Measurements from ENCODE around the gene FAM120A. TPM values are rescaled to one million over a fixed set of nuclear protein-coding genes. Genes with fewer than 3 reads are reported as not detected.
A peak's percentile ranks its signal among the peaks of the same experiment; 100 is the strongest.

The FAM120A gene
- total RNA-seq, 1 donor from 2014 or later, result 59.3 TPM

DNA sequence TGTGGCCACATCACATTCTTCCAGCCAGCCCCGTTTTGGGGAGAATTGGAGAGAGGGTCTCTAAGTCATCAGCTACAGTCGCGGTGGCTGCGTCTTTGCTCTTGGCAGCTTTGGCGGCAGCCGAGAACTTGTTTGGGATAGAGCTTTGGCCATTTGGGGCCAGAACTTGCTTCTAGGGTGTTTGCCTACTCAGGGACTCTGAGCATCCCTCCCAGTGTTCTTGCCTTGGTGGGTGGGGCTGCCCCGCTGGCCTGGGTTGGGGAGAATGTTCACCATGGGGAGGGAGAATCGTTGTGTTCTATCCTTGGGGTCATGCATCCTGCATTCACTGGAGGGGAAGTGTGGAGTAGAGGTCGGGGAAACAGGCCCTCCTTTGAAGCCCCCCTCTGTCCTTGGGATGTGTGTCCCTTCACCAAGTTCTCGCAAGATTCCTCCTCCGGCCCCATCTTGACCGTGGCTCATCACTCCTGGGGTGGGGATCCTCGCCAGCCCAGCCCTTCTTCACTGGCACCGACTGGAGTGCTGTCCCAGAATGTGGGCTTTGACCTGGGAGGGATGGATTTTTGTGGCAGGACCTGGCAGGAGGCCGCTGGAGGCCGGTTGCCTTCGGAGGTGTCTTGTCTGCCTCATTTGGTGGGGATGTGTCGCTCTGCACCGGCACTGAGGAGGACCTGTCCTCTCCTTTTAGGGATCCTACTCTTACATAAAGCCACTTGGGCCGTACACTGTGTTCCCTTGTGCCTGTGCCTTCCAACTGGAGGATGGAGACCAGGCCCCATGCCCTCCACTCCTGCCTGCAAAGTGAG is 128.4 kb downstream of the FAM120A start:
- peaks cover 4% of the 10 kb centered on the region for H3K9me3 Mint-ChIP-seq (ENCODE audit: low read depth)
- H3K36me3 Mint-ChIP-seq (ENCODE audit: insufficient read depth), result peaks cover 4% of the 10 kb centered on the region
- peak overlapping the region; percentile 89 for H3K27ac Mint-ChIP-seq
- TF ChIP-seq CTCF (IDR thresholded peaks at IDR 0.05; ENCODE audit: unreplicated experiment), result no peak
- H3K27me3 Mint-ChIP-seq, result no peaks in the 10 kb centered on the region
- H3K4me3 Mint-ChIP-seq (ENCODE audit: low read depth), result peak overlapping the region; percentile 53
- peaks cover 55% of the 10 kb centered on the region for H3K4me1 Mint-ChIP-seq (ENCODE audit: low read depth)
- DNase-seq (ENCODE audit: low spot score, unreplicated experiment), result no peak

- Mint-ChIP-seq H3K9me3 (ENCODE audit: low read depth) (peaks cover 4% of the 10 kb centered on the region), H3K4me3 (ENCODE audit: low read depth) (peak overlapping the region; percentile 46), H3K36me3 (ENCODE audit: insufficient read depth) (peaks cover 4% of the 10 kb centered on the region), H3K27ac (peak overlapping the region; percentile 89), H3K4me1 (ENCODE audit: low read depth) (peaks cover 49% of the 10 kb centered on the region), H3K27me3 (no peaks in the 10 kb centered on the region)
- DNase-seq (ENCODE audit: low spot score, unreplicated experiment), result no peak
- TF ChIP-seq CTCF (IDR thresholded peaks at IDR 0.05; ENCODE audit: unreplicated experiment), result no peak
Measured at GRCh38 chr9:93580654-93581380, 129.3 kb downstream of the FAM120A start.

DNA sequence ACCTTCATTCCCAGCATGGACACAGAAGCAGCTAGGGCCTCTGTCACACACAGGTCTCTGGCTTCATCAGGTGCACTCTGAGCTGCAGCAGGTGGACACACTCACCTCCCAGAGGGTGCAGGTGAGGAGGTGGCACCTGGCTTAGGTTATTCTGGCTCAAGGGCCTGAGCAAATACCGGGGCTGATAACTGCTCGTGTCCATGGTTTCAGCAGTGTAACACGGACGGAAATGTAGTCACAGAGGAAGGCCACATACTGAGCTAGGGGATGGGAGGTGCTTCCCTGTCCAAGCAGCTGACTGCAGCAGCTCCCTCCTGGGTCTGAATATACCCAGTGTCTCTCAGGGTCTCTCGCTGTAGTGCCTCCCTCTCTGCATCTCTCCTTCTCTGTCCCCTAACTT is 130.6 kb downstream of the FAM120A start:
- Mint-ChIP-seq H3K4me3 (ENCODE audit: low read depth) (peak overlapping the region; percentile 4), H3K9me3 (ENCODE audit: low read depth) (peaks cover 4% of the 10 kb centered on the region), H3K27me3 (no peaks in the 10 kb centered on the region), H3K4me1 (ENCODE audit: low read depth) (peaks cover 52% of the 10 kb centered on the region), H3K36me3 (ENCODE audit: insufficient read depth) (peaks cover 4% of the 10 kb centered on the region), H3K27ac (peak overlapping the region; percentile 82)
- DNase-seq (ENCODE audit: low spot score, unreplicated experiment), result no peak
- no peak for TF ChIP-seq CTCF (IDR thresholded peaks at IDR 0.05; ENCODE audit: unreplicated experiment)

DNA sequence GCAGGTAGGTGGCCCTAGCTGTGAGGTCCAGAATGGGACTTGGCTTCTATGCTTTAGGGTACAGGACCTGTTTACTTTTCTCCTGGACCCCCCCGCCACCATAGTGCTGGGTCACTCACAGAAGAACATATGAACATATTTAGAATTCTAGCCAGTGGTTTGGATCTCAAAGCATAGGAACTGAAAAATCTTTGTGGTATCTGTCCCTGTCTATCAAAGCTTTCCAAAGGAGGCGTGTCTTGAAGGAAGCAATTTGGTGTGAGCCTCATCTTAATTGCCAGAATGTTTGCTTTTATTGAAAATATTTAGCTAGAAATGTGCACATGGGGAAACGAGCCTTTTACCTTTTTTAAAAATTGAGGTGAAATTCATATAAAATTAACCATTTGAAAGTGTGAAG is 131.1 kb downstream of the FAM120A start:
- H3K4me1 Mint-ChIP-seq (ENCODE audit: low read depth), result peaks cover 51% of the 10 kb centered on the region
- H3K27ac Mint-ChIP-seq, result peak overlapping the region; percentile 82
- DNase-seq (ENCODE audit: low spot score, unreplicated experiment), result no peak
- H3K4me3 Mint-ChIP-seq (ENCODE audit: low read depth), result peak overlapping the region; percentile 2
- TF ChIP-seq CTCF (IDR thresholded peaks at IDR 0.05; ENCODE audit: unreplicated experiment), result no peak
- H3K9me3 Mint-ChIP-seq (ENCODE audit: low read depth), result peaks cover 4% of the 10 kb centered on the region
- H3K36me3 Mint-ChIP-seq (ENCODE audit: insufficient read depth), result peaks cover 4% of the 10 kb centered on the region
- no peaks in the 10 kb centered on the region for H3K27me3 Mint-ChIP-seq

GRCh38 chr9:93585259-93585658 is 133.8 kb downstream of the FAM120A start:
- H3K27ac Mint-ChIP-seq, result no peak overlapping the region
- peaks cover 4% of the 10 kb centered on the region for H3K36me3 Mint-ChIP-seq (ENCODE audit: insufficient read depth)
- H3K4me1 Mint-ChIP-seq (ENCODE audit: low read depth), result peaks cover 51% of the 10 kb centered on the region
- H3K4me3 Mint-ChIP-seq (ENCODE audit: low read depth), result no peak overlapping the region
- peaks cover 4% of the 10 kb centered on the region for H3K9me3 Mint-ChIP-seq (ENCODE audit: low read depth)
- no peak for DNase-seq (ENCODE audit: low spot score, unreplicated experiment)
- no peaks in the 10 kb centered on the region for H3K27me3 Mint-ChIP-seq
- TF ChIP-seq CTCF (IDR thresholded peaks at IDR 0.05; ENCODE audit: unreplicated experiment), result no peak

All from progenitor cell of endocrine pancreas (in vitro differentiated cells).